CD14-positive monocyte (primary cell): ENCODE data around the gene FTSJ3. TPM values are rescaled to one million over a fixed set of nuclear protein-coding genes. Genes with fewer than 3 reads are reported as not detected.

Experiments used
- DNase-seq, 3 donors: peaks; one replicate each; pipeline ENCODE4 v3.0.0-alpha.2; 2011 to 2022
- H2AFZ ChIP-seq: 2 replicates; pipeline ENCODE4 v1.6.0; 2012; ENCODE audit warnings: mild to moderate bottlenecking, low read depth, low read length, inconsistent platforms; ENCODE audit not compliant: insufficient read depth, poor library complexity, severe bottlenecking
- H3K27ac ChIP-seq, 2 donors: 1 replicate in 1 of 2; 2 replicates in 1 of 2; pipeline ENCODE4 v1.5.1; 2012 to 2013; ENCODE audit warnings: low read length in 2 of 2, control low read depth in 1 of 2, inconsistent platforms in 1 of 2, low read depth in 1 of 2, mild to moderate bottlenecking in 1 of 2
- H3K27me3 ChIP-seq, 2 donors: one replicate each; pipeline versions ENCODE4 v1.6.0 to v1.6.1; 2011 to 2013; ENCODE audit warnings: low read length in 2 of 2; ENCODE audit not compliant: control insufficient read depth in 2 of 2, insufficient read depth in 2 of 2
- H3K36me3 ChIP-seq, 2 donors: replicated peaks in 1 of 2; 1 replicate in 1 of 2; 2 replicates in 1 of 2; pipeline versions ENCODE4 v1.5.1 to v1.6.1; 2012 to 2013; ENCODE audit warnings: low read length in 2 of 2, control low read depth in 1 of 2, inconsistent platforms in 1 of 2, mild to moderate bottlenecking in 1 of 2; ENCODE audit not compliant: insufficient read depth in 2 of 2, control insufficient read depth in 1 of 2
- H3K4me1 ChIP-seq, 2 donors: 1 replicate in 1 of 2; 2 replicates in 1 of 2; pipeline versions ENCODE4 v1.5.1 to v1.6.1; 2012 to 2013; ENCODE audit warnings: low read length in 2 of 2, control low read depth in 1 of 2, inconsistent platforms in 1 of 2, mild to moderate bottlenecking in 1 of 2, moderate library complexity in 1 of 2; ENCODE audit not compliant: insufficient read depth in 2 of 2, control insufficient read depth in 1 of 2
- H3K4me2 ChIP-seq: replicated peaks from 2 replicates; pipeline ENCODE3; 2012; ENCODE audit warnings: low read length, moderate library complexity, mild to moderate bottlenecking; ENCODE audit not compliant: poor library complexity, severe bottlenecking; ENCODE audit errors: extremely low read depth
- H3K4me3 ChIP-seq, 3 experiments: fragments of 200-600 bp in 1 of 3; sonication (generic) in 1 of 3; replicated peaks in 1 of 3; 1 replicate in 2 of 3; 2 replicates in 1 of 3; pipeline ENCODE4 v1.5.1; 2011 to 2013; ENCODE audit warnings: low read length in 3 of 3, mild to moderate bottlenecking in 3 of 3, control low read depth in 2 of 3, low read depth in 2 of 3, inconsistent platforms in 1 of 3, moderate library complexity in 1 of 3
- H3K79me2 ChIP-seq: 2 replicates; pipeline ENCODE4 v1.6.0; 2012; ENCODE audit warnings: mild to moderate bottlenecking, control low read depth, inconsistent platforms, low read length, moderate library complexity; ENCODE audit not compliant: insufficient read depth
- H3K9ac ChIP-seq: 2 replicates; pipeline ENCODE4 v1.6.0; 2017; ENCODE audit warnings: low read length, mild to moderate bottlenecking; ENCODE audit not compliant: insufficient read depth, poor library complexity, severe bottlenecking
- H3K9me3 ChIP-seq, 2 donors: replicated peaks in 1 of 2; 1 replicate in 1 of 2; 2 replicates in 1 of 2; pipeline versions ENCODE4 v1.5.1 to v1.6.1; 2012 to 2013; ENCODE audit warnings: low read length in 2 of 2, control low read depth in 1 of 2; ENCODE audit not compliant: control insufficient read depth in 1 of 2, insufficient read depth in 1 of 2
- H4K20me1 ChIP-seq: 2 replicates; pipeline ENCODE4 v1.6.0; 2012; ENCODE audit warnings: mild to moderate bottlenecking, low read length, control low read depth, moderate library complexity; ENCODE audit not compliant: insufficient read depth
- H3K27ac Mint-ChIP-seq, 7 donors: one replicate each; pipeline ENCODE4 v1.8.0; 2020; ENCODE audit warnings: mild to moderate bottlenecking in 7 of 7, mixed read lengths in 7 of 7, moderate library complexity in 6 of 7, inconsistent platforms in 2 of 7
- H3K27me3 Mint-ChIP-seq, 3 donors: one replicate each; pipeline ENCODE4 v1.8.0; 2021 to 2022; ENCODE audit warnings: low read depth in 3 of 3, mild to moderate bottlenecking in 3 of 3, mixed read lengths in 3 of 3, moderate library complexity in 3 of 3, inconsistent platforms in 1 of 3
- H3K36me3 Mint-ChIP-seq, 2 donors: one replicate each; pipeline ENCODE4 v1.8.0; 2020; ENCODE audit warnings: mixed read lengths in 2 of 2, inconsistent platforms in 1 of 2, mild to moderate bottlenecking in 1 of 2
- H3K4me1 Mint-ChIP-seq: one replicate; pipeline ENCODE4 v1.8.0; 2020; ENCODE audit warnings: mild to moderate bottlenecking, mixed read lengths
- H3K4me3 Mint-ChIP-seq, 2 donors: one replicate each; pipeline ENCODE4 v1.8.0; 2020; ENCODE audit warnings: mild to moderate bottlenecking in 2 of 2, mixed read lengths in 2 of 2, moderate library complexity in 1 of 2
- H3K9me3 Mint-ChIP-seq, 7 donors: one replicate each; pipeline ENCODE4 v1.8.0; 2020 to 2022; ENCODE audit warnings: mixed read lengths in 7 of 7, mild to moderate bottlenecking in 6 of 7, moderate library complexity in 6 of 7, inconsistent platforms in 2 of 7
- WGBS: methylation state at CpG from one replicate; pipeline ENCODE4 v1.1.5; 2013; ENCODE audit warnings: missing lambda C conversion rate; ENCODE audit not compliant: insufficient coverage; 5-methylcytosine and 5-hydroxymethylcytosine counted together
- intact Hi-C, 2 donors: fragments of 100-400 bp; cut with micrococcal nuclease; formaldehyde crosslinking; loops; one replicate each; pipeline versions ENCODE4 v1.15.0 to v1.15.1; 2023
- polyA plus RNA-seq, 3 donors: library from polyadenylated mRNA; depleted of rRNA in 1 of 3; unstranded in 2 of 3; stranded (reverse) in 1 of 3; fragments of 300-500 nt in 2 of 3; fragments of >200 nt in 1 of 3; fragmentation: Illumina TruSeq in 2 of 3; gene quantifications; 1 replicate in 2 of 3; 2 replicates in 1 of 3; pipeline ENCODE4 v1.2.3, GENCODE V29; 2012 to 2021
- TF ChIP-seq, protein P1 (sequence below): fragments of 200-600 bp; IDR thresholded peaks from one replicate; pipeline ENCODE4 v1.8.0; 2022; ENCODE audit warnings: antibody characterized with exemption, mild to moderate bottlenecking

FTSJ3 gene
- polyA plus RNA-seq, 3 donors = 9.2 to 23.7 (median 15.0) TPM

DNA sequence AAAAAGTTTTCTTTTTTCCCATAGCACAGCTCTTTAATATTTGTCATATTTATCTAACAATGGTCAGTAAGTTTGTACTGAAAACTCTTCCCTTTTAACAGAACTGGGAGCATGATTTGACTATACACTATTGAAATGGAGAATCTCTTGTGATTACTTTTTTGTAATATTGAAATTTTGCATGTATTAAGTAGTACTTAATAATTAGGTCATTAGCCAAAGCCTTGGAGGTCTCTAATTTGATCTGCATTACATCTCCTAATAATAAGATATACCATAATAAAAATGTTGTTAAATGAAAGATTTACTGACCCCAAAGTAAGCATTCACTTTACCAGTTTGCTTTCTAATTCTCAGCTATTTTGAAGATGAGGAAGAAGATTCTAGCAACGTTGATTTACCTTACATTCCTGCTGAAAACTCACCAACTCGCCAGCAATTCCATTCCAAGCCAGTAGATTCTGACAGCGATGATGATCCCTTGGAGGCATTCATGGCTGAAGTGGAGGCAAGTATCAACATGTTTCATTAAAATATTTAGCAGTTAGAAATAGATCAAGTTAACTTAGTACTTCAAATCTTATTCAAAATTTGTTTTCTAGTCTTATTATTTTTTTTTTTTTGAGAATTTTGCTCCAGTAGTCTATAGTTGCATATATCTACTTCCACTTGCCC lies 35.3 kb downstream of the FTSJ3 start:
- Histone ChIP-seq H3K27me3 (no peaks in the 10 kb centered on the region), H3K4me3 (no peak overlapping the region), H3K36me3 (peaks cover 85 to 98% of the 10 kb centered on the region in 2 donors), H3K4me2 (no peak overlapping the region), H3K79me2 (peaks cover 61% of the 10 kb centered on the region), H3K4me1 (no peaks in the 10 kb centered on the region), H3K9ac (no peak overlapping the region), H2AFZ (no peak overlapping the region), H3K9me3 (no peaks in the 10 kb centered on the region), H3K27ac (no peak overlapping the region), H4K20me1 (peaks cover 84% of the 10 kb centered on the region)
- H3K27ac Mint-ChIP-seq = peak overlapping the region in 1 of 7 donors; percentile 44
- no peaks in the 10 kb centered on the region for H3K27me3 Mint-ChIP-seq
- TF ChIP-seq, protein P1, sequence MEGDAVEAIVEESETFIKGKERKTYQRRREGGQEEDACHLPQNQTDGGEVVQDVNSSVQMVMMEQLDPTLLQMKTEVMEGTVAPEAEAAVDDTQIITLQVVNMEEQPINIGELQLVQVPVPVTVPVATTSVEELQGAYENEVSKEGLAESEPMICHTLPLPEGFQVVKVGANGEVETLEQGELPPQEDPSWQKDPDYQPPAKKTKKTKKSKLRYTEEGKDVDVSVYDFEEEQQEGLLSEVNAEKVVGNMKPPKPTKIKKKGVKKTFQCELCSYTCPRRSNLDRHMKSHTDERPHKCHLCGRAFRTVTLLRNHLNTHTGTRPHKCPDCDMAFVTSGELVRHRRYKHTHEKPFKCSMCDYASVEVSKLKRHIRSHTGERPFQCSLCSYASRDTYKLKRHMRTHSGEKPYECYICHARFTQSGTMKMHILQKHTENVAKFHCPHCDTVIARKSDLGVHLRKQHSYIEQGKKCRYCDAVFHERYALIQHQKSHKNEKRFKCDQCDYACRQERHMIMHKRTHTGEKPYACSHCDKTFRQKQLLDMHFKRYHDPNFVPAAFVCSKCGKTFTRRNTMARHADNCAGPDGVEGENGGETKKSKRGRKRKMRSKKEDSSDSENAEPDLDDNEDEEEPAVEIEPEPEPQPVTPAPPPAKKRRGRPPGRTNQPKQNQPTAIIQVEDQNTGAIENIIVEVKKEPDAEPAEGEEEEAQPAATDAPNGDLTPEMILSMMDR = no peak
- H3K36me3 Mint-ChIP-seq = peaks cover 64 to 91% of the 10 kb centered on the region in 2 donors
- H3K4me3 Mint-ChIP-seq = no peak overlapping the region
- DNase-seq = no peak
- no peaks in the 10 kb centered on the region for H3K4me1 Mint-ChIP-seq
- no CpG with 5 or more reads among the region's 3 CpGs for WGBS
- intact Hi-C loops = no loop called here
- no peaks in the 10 kb centered on the region for H3K9me3 Mint-ChIP-seq

DNA sequence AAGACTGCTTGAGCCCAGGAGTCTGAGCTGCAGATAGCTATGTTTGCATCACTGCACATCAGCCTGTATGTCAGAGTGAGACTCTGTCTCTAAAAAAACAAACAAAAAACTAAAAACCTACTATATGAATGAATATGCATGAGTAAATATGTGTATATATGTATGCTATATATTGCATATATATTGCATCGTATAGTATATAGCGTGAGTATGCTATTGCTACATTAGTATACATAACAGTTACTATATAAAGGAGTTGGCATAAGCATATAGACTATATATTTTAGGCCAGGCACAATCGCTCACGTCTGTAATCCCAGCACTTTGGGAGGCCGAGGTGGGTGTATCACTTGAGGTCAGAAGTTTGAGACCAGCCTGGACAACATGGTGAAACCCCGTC lies 37.4 kb downstream of the FTSJ3 start:
- Histone ChIP-seq H3K9ac (no peak overlapping the region), H3K4me3 (no peak overlapping the region), H2AFZ (no peak overlapping the region), H4K20me1 (peaks cover 87% of the 10 kb centered on the region), H3K4me2 (no peak overlapping the region), H3K27me3 (no peaks in the 10 kb centered on the region), H3K79me2 (peaks cover 66% of the 10 kb centered on the region), H3K27ac (no peak overlapping the region), H3K9me3 (no peaks in the 10 kb centered on the region), H3K4me1 (no peaks in the 10 kb centered on the region), H3K36me3 (peaks cover 74 to 97% of the 10 kb centered on the region in 2 donors)
- Mint-ChIP-seq H3K4me1 (no peaks in the 10 kb centered on the region), H3K36me3 (peaks cover 47 to 78% of the 10 kb centered on the region in 2 donors), H3K27ac (no peak overlapping the region), H3K9me3 (no peaks in the 10 kb centered on the region), H3K4me3 (no peak overlapping the region), H3K27me3 (no peaks in the 10 kb centered on the region)
- TF ChIP-seq, protein P1 = no peak
- 96% methylated on average over 4 of the region's 6 CpGs for WGBS
- intact Hi-C loops = no loop called here
- DNase-seq = no peak
